Right lobe of liver (tissue), 4 donors: ENCODE measurements around the gene RARG.

Source experiments
- POLR2A ChIP-seq: fragments of 450-650 bp; IDR thresholded peaks from one replicate; pipeline ENCODE4 v1.6.1; 2017; ENCODE audit warnings: antibody characterized with exemption, mild to moderate bottlenecking
- TF ChIP-seq, protein P1 (sequence below), 4 donors: fragments of 200-600 bp in 3 of 4; fragments of 450-650 bp in 1 of 4; IDR thresholded peaks; one replicate each; pipeline versions ENCODE4 v1.5.1 to v1.8.0; 2016 to 2022; ENCODE audit warnings: antibody characterized with exemption in 4 of 4, mild to moderate bottlenecking in 2 of 4
- donor health status: DM: no; HTN: no; CAD: no.
- donor health status: DM: no; HTN: no; CAD: no.
- donor health status: DM: no; HTN: yes; CAD: no.

DNA sequence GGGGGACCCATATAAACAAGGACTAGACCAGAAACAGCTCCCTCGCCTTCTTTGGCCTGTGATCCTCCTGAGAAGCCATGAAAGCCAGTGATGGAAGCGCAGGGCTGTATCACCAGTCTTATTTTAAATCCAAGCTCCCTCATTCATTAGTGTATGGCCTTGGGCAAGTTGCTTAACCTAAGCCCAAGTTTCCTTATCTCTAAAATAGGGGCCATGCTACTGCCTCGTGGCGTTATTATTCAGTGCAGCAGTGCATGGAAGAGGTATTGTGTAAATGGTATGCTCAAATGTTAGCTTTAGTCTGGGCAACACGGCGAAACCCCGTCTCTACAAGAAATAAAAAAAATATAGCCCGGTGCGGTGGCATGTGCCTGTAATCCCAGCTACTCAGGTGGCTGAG lies 46.0 kb upstream of the RARG start:
- TF ChIP-seq, protein P1, sequence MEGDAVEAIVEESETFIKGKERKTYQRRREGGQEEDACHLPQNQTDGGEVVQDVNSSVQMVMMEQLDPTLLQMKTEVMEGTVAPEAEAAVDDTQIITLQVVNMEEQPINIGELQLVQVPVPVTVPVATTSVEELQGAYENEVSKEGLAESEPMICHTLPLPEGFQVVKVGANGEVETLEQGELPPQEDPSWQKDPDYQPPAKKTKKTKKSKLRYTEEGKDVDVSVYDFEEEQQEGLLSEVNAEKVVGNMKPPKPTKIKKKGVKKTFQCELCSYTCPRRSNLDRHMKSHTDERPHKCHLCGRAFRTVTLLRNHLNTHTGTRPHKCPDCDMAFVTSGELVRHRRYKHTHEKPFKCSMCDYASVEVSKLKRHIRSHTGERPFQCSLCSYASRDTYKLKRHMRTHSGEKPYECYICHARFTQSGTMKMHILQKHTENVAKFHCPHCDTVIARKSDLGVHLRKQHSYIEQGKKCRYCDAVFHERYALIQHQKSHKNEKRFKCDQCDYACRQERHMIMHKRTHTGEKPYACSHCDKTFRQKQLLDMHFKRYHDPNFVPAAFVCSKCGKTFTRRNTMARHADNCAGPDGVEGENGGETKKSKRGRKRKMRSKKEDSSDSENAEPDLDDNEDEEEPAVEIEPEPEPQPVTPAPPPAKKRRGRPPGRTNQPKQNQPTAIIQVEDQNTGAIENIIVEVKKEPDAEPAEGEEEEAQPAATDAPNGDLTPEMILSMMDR (IDR thresholded peaks at IDR 0.05): no peak
- no peak for TF ChIP-seq POLR2A
